GM12878 (cell line): Measurements from ENCODE around the gene TMEM126A. TPM values are rescaled to one million over a fixed set of nuclear protein-coding genes. Genes with fewer than 3 reads are reported as not detected.

ENCODE experiments used
- ASH2L ChIP-seq: fragments of 300-600, 200-600 bp; sonication (generic); IDR thresholded peaks from 2 replicates; pipeline ENCODE4 v1.6.1; 2017; ENCODE audit warnings: low read depth, mild to moderate bottlenecking, borderline replicate concordance
- ATF7 ChIP-seq: fragments of 450-650 bp; IDR thresholded peaks from 2 replicates; pipeline ENCODE4 v1.6.1; 2016; ENCODE audit warnings: low read depth, mild to moderate bottlenecking
- BACH1 ChIP-seq: fragments of 450-650 bp; IDR thresholded peaks from 2 replicates; pipeline ENCODE4 v1.6.1; 2017; ENCODE audit warnings: mild to moderate bottlenecking, borderline replicate concordance
- CREB1 ChIP-seq: IDR thresholded peaks from 2 replicates; pipeline ENCODE4 v1.6.1; 2012; ENCODE audit warnings: low read depth, mild to moderate bottlenecking, inconsistent platforms
- EED ChIP-seq: sonication (generic); IDR thresholded peaks from 2 replicates; pipeline ENCODE4 v1.6.1; 2016; ENCODE audit warnings: antibody characterized with exemption, low read depth
- HCFC1 ChIP-seq: fragments of 150-350 bp; IDR thresholded peaks from 2 replicates; pipeline ENCODE4 v1.6.1; 2014; ENCODE audit warnings: low read length
- HDAC2 ChIP-seq: fragments of 200-600 bp; sonication (generic); IDR thresholded peaks from 2 replicates; pipeline ENCODE4 v1.6.1; 2017
- KAT2A ChIP-seq: conservative IDR thresholded peaks from 2 replicates; pipeline ENCODE4 v1.6.1; 2011; ENCODE audit warnings: low read depth, low read length; ENCODE audit not compliant: control insufficient read depth
- MLLT1 ChIP-seq: fragments of 450-650 bp; IDR thresholded peaks from 2 replicates; pipeline ENCODE4 v1.6.1; 2016; ENCODE audit warnings: mild to moderate bottlenecking
- MTA2 ChIP-seq: fragments of 450-650 bp; IDR thresholded peaks from 2 replicates; pipeline ENCODE4 v1.6.1; 2016; ENCODE audit warnings: low read depth, mild to moderate bottlenecking, moderate library complexity
- MTA3 ChIP-seq: IDR thresholded peaks from 2 replicates; pipeline ENCODE4 v1.6.1; 2012; ENCODE audit warnings: low read length, inconsistent platforms, borderline replicate concordance
- NBN ChIP-seq: fragments of 450-650 bp; IDR thresholded peaks from 2 replicates; pipeline ENCODE4 v1.6.1; 2016
- NKRF ChIP-seq: fragments of 450-650 bp; conservative IDR thresholded peaks from 2 replicates; pipeline ENCODE4 v1.6.1; 2017; ENCODE audit warnings: mild to moderate bottlenecking, moderate library complexity
- POLR2AphosphoS2 ChIP-seq: IDR thresholded peaks from 2 replicates; pipeline ENCODE4 v1.6.1; 2011; ENCODE audit warnings: low read depth, mild to moderate bottlenecking, low read length, improper control_type of control experiment, moderate library complexity
- RAD51 ChIP-seq: fragments of 450-650 bp; IDR thresholded peaks from 2 replicates; pipeline ENCODE4 v1.6.1; 2016; ENCODE audit warnings: moderate library complexity, mild to moderate bottlenecking, inconsistent platforms
- RB1 ChIP-seq: fragments of 450-650 bp; formaldehyde crosslinking; IDR thresholded peaks from 2 replicates; pipeline ENCODE4 v1.6.1; 2017; ENCODE audit warnings: mild to moderate bottlenecking, borderline replicate concordance
- RELB ChIP-seq: fragments of 450-650 bp; IDR thresholded peaks from 2 replicates; pipeline ENCODE4 v1.6.1; 2017; ENCODE audit warnings: low read depth, mild to moderate bottlenecking, moderate library complexity
- RUNX3 ChIP-seq: IDR thresholded peaks from 2 replicates; pipeline ENCODE4 v1.6.1; 2012; ENCODE audit warnings: low read length, inconsistent platforms
- SP1 ChIP-seq: IDR thresholded peaks from one replicate; pipeline ENCODE4 v1.6.1; 2011; ENCODE audit warnings: low read depth, low read length
- SRF ChIP-seq, 2 experiments: IDR thresholded peaks; 2 replicates each; pipeline ENCODE4 v1.6.1; 2011; ENCODE audit warnings: low read depth in 2 of 2, low read length in 2 of 2, mild to moderate bottlenecking in 1 of 2, moderate library complexity in 1 of 2
- STAT1 ChIP-seq: fragments of 450-650 bp; conservative IDR thresholded peaks from 2 replicates; pipeline ENCODE4 v1.6.1; 2014; ENCODE audit warnings: antibody characterized with exemption, mild to moderate bottlenecking
- ZBTB40 ChIP-seq: fragments of 450-650 bp; IDR thresholded peaks from 2 replicates; pipeline ENCODE4 v1.6.1; 2016; ENCODE audit warnings: mild to moderate bottlenecking, moderate library complexity, borderline replicate concordance
- ZZZ3 ChIP-seq: IDR thresholded peaks from 2 replicates; pipeline ENCODE4 v1.6.1; 2011; ENCODE audit warnings: low read depth; ENCODE audit not compliant: control insufficient read depth, insufficient read length
- polyA plus RNA-seq, 11 experiments: library from polyadenylated mRNA; depleted of rRNA in 4 of 11; unstranded in 6 of 11; stranded (reverse) in 5 of 11; fragments of >200 nt; fragmentation: Nextera tagmentation in 4 of 11; fragmentation: Illumina TruSeq in 1 of 11; extraction: Ambion mirVana in 4 of 11; extraction: Trizol in 1 of 11; gene quantifications; 1 replicate in 1 of 11; 2 replicates in 10 of 11; pipeline versions ENCODE4 v1.2.1 to v1.2.3, GENCODE V29; 2011 to 2016; ENCODE audit warnings: inconsistent platforms in 2 of 11, missing spikeins in 2 of 11, low read depth in 1 of 11
- total RNA-seq, 4 experiments: library from RNA; depleted of rRNA in 3 of 4; stranded (reverse); fragments of >200 nt in 3 of 4; fragmentation: Illumina TruSeq in 1 of 4; extraction: Trizol in 1 of 4; gene quantifications; 2 replicates each; pipeline versions ENCODE4 v1.2.1 to v1.2.3, GENCODE V29; 2013 to 2021

The TMEM126A gene
- total and polyA plus RNA-seq, 10 of the 15 experiments (the other 5 are each of a cell fraction or from before 2014, with no cell fraction given), result 38.6 to 208 (median 71.7) TPM

DNA sequence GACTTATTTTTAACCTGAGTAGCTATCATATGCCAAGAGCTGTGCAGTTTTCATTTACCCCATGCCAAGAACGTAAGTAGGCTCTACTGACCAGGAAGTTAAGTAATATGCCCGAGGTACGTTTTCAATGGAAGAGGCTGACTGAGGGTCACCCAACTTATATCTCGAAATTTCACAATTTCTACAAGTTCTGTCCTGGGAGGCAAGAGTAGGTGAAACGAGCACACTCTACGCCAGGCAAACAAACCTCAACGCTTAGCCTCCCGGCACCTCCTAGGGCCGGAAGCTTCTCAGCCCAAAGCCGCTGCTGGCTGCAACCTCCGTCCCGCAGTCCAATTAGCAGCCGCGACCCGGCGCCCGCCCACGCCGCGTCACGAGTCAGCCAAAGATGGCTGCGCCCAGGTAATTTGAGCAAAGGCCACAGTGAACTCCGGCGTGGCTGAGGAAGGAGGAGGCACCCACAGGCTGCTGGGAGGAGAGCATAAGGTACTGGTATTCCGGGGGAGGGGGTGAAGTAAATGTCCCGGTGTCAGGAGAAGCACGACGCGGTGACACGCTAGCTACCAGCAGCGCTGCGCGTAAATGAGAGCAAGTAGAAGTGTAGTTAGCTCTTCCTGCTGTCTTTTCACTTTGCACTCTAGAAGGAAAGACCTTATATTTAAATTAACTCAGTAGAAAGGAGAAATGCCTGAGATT lies at the start of gene TMEM126A (continued):
- TF ChIP-seq HDAC2 (peak; percentile 85; the same call in 1 of the 2 replicates), SP1 (peak; percentile 71), SRF (IDR thresholded peaks at IDR 0.05; ENCODE audit: low read depth in 2 of 2, low read length in 2 of 2) (peak; percentile 39 to 58; a peak in 1 of 4 replicates), ATF7 (0 out of 2 replicates have a peak, but pooled peaks have one; percentile 27), MTA2 (peak; percentile 52; the same call in 1 of the 2 replicates), RAD51 (peak; percentile 72), BACH1 (0 out of 2 replicates have a peak, but pooled peaks have one; percentile 56), NKRF (peak; percentile 74), EED (0 out of 2 replicates have a peak, but pooled peaks have one; percentile 10), RUNX3 (peak; percentile 65), POLR2AphosphoS2 (peak; percentile 60; the same call in 1 of the 2 replicates), NBN (peak; percentile 67), RB1 (0 out of 2 replicates have a peak, but pooled peaks have one; percentile 42), ZBTB40 (peak; percentile 71; the same call in 1 of the 2 replicates), HCFC1 (peak; percentile 68), RELB (peak; percentile 99), KAT2A (no peak), ZZZ3 (no peak), CREB1 (peak; percentile 91), MLLT1 (peak; percentile 81), MTA3 (no peak), STAT1 (no peak), ASH2L (no peak)
